22Rv1 (cell line): ENCODE measurements around the gene ZNF716.

ENCODE experiments used
- H3K27ac ChIP-seq: fragments of 450-650 bp; 2 replicates; pipeline ENCODE4 v1.5.1; 2017
- ZFX ChIP-seq: fragments of 450-650 bp; IDR thresholded peaks from 2 replicates; pipeline ENCODE4 v1.6.1; 2017; ENCODE audit warnings: antibody characterized with exemption, borderline replicate concordance
- TF ChIP-seq, protein P1 (sequence below): fragments of 450-650 bp; IDR thresholded peaks from 2 replicates; pipeline ENCODE4 v1.5.1; 2017; ENCODE audit warnings: mild to moderate bottlenecking

The ZNF716 gene

DNA sequence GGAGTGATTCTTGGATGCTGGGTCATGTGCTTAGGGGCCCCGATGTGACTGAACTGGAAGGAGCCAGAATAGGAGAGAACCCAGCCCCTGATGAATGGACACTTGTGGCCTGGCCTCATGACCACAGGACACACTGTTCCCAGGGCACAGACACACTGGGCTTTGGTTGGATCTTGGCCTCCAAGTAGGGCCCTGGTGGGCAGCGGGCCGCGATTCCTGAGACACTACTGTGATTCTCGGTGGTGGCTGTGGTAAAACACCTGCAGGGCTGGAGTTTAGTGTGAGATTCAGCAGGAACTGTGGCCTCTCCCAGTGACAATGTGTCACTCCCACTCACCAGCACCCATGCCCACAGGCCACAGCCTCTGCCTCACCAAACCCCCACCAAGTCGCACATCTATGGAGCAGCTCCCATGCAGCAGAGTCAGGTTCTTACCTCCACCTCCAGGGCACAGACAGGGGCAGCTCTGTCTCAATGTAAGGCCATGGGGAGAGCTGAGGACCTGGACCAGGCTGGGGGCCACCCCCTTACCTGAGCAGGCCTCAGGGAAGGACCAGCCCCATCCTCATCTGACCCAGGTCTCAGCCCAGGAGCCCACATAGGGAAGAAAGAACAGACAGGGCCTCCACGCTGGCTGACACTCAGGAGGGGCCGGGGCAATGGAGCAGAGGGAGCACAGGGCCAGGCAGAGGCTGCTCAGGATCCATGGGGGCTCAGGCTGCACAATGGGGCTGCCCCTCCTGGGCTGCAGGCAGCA, 33.2 kb upstream of the ZNF716 start:
- no peak for TF ChIP-seq ZFX
- TF ChIP-seq, protein P1, sequence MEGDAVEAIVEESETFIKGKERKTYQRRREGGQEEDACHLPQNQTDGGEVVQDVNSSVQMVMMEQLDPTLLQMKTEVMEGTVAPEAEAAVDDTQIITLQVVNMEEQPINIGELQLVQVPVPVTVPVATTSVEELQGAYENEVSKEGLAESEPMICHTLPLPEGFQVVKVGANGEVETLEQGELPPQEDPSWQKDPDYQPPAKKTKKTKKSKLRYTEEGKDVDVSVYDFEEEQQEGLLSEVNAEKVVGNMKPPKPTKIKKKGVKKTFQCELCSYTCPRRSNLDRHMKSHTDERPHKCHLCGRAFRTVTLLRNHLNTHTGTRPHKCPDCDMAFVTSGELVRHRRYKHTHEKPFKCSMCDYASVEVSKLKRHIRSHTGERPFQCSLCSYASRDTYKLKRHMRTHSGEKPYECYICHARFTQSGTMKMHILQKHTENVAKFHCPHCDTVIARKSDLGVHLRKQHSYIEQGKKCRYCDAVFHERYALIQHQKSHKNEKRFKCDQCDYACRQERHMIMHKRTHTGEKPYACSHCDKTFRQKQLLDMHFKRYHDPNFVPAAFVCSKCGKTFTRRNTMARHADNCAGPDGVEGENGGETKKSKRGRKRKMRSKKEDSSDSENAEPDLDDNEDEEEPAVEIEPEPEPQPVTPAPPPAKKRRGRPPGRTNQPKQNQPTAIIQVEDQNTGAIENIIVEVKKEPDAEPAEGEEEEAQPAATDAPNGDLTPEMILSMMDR = no peak
- no peak overlapping the region for H3K27ac ChIP-seq

DNA sequence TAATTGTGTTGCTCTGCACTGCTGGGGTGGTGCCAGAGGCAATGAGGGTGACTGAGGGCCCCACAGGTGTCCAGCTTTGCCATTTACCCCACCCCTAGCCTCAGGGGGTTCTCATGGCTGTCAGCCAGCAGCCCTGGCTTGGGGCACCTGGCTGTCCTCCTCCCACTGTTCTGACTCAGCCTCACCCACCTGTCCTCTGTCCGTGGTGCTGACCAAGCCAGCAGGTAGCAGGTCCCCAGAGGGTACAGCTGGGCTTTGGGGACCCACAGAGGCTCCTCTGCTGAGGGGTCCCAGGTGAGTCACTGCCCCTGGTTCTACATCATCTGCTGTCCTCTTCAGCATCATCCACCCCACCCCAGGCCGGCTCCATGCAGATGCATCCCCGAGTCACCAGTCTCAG, 32.2 kb upstream of the ZNF716 start:
- TF ChIP-seq, protein P1 = no peak
- no peak for TF ChIP-seq ZFX
- H3K27ac ChIP-seq = no peak overlapping the region

DNA sequence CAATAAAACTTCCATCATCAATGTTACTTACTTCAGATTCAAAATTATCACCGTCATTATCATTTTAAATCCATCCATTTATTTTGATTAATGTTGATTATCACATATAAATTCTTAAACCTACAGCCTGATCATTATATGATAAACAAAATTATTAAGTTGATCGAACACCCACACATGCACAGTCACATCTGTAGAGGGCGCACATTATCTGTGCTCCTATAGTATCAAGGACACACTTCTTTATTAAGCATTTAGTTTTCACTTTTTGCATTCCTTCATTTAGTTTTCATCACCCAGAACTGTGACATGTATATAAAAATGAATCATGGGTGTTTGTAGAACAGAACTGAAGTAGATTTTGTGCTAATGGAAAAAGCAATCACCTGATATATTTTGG, 26.2 kb upstream of the ZNF716 start:
- no peak overlapping the region for H3K27ac ChIP-seq
- TF ChIP-seq ZFX = no peak
- TF ChIP-seq, protein P1 = peak; percentile 78

DNA sequence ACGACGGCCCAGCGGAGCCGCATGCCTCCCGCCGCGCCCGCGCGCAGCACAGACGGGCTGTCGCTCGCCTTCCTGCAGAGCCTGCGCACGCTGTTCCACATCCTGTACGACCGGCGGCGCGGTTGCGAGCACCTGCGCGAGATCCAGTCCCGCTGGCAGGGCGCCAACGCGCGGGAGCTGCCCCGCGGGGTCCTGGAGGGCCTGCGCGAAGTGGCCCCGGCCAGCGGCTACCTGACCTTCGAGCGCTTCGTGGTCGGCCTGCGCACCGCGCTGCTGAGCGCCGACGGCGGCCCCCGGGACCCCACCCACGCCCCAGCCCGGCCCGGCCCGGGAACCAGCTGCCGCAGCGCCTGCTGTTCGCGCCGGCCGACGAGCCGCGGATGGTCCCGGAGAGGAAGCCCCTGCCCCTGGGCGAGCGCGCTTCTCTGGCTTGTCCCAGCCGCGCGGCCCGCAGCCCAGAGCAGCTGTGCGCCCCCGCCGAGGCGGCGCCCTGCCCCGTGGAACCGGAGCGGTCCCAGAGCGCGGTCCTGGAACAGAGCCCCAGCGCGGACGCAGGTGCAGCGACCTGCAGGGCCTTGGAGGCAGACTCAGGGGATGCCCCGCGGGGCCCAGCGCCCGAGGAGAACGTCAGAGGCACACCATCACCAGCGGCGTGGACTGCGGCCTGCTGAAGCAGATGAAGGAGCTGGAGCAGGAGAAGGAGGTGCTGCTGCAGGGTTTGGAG, 25.3 kb upstream of the ZNF716 start:
- TF ChIP-seq, protein P1 = no peak
- TF ChIP-seq ZFX = no peak
- no peak overlapping the region for H3K27ac ChIP-seq

DNA sequence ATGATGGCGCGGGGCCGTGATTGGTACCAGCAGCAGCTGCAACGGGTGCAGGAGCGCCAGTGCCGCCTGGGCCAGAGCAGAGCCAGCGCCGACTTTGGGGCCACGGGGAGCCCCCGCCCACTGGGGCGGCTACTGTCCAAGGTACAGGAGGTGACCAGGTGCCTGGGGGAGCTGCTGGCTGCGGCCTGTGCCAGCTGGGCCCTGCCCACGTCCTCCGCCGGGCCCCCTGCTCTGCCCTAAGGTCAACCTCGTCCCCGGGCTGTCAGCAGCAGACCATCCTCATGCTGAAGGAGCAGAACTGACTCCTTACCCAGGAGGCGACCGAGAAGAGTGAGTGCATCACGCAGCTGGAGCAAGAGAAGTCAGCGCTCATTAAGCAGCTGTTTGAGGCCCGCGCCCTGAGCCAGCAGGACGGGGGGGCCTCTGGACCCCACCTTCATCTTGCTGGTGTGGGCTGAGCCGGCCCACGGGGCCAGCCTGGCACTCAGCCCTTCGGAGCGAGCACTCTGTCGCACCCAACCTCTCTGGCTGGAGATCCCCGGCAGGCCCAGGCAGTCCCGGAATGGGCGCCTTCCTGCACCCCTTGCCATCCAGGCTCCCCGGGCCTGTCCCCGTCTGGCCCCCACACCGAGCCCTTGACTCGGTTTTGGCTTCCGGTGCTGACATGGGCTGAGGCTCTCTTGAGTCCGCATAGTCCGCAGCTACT, 24.6 kb upstream of the ZNF716 start:
- TF ChIP-seq, protein P1 = no peak
- TF ChIP-seq ZFX = no peak
- H3K27ac ChIP-seq = no peak overlapping the region

DNA sequence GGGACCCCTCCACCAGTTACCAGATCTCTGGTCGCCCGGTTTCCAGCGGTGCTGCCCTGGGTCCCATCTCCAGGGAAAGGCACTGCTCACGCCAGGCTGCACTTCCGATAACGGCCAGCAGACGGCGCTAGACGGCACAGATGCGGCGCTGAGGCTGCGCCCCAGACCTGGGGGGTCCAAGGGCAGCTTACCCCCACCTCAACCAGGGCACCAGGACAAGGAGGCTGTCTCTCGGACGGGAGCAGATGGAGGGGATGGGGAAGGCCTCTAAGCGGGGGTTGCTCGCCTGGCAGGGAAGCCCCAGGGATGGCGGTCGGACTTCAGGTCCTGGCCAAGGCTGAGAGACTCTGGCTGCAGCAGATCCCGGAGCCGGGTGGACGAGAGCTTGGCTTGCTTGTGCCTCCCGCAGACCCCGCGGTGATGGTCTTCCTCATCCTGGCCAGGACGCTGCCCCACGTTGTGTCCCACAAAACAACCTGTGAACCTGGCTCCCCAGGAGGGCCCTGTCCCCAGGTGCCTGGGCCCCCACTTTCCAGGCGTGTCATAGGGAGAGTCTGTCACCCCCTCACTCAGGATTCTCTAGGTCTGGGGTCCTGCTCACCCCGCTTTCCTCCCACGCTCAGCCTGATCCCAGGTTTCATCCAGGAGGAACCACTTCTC, 23.9 kb upstream of the ZNF716 start:
- TF ChIP-seq, protein P1 = peak; percentile 91
- TF ChIP-seq ZFX = no peak
- no peak overlapping the region for H3K27ac ChIP-seq
